HEK293 (cell line): ENCODE data around the gene ZDHHC14.

Source experiments
- CTCF ChIA-PET: fragments of 350-600 bp; formaldehyde crosslinking; extraction: SDS; loops from one replicate; lab custom pipeline; 2021; ENCODE audit warnings: antibody characterized with exemption; lab: Yijun Ruan, JAX
- POLR2A ChIA-PET: fragments of 300-600 bp; formaldehyde crosslinking; extraction: SDS; loops from one replicate; lab custom pipeline; 2020; ENCODE audit warnings: antibody characterized with exemption, inconsistent platforms; lab: Yijun Ruan, JAX
- H3K27ac ChIP-seq: fragments of 200-500 bp; sonication (Bioruptor generic); 2 replicates; pipeline ENCODE4 v1.5.1; 2014; ENCODE audit warnings: low read depth, low read length, control low read depth, inconsistent platforms; ENCODE audit errors: extremely low read depth
- H3K36me3 ChIP-seq, 2 experiments: fragments of 200-500 bp in 1 of 2; sonication (Bioruptor generic) in 1 of 2; 1 replicate in 1 of 2; 2 replicates in 1 of 2; pipeline ENCODE4 v1.5.1; 2014 to 2017; ENCODE audit warnings: inconsistent platforms in 2 of 2, low read length in 2 of 2; ENCODE audit not compliant: control insufficient read depth in 2 of 2, insufficient read depth in 1 of 2
- H3K4me1 ChIP-seq: fragments of 200-500 bp; sonication (Bioruptor generic); 2 replicates; pipeline ENCODE4 v1.5.1; 2014; ENCODE audit warnings: mild to moderate bottlenecking, low read length, inconsistent platforms; ENCODE audit not compliant: control insufficient read depth, insufficient read depth
- H3K4me3 ChIP-seq: 2 replicates; pipeline ENCODE4 v1.5.1; 2011; ENCODE audit warnings: low read depth, mild to moderate bottlenecking, control low read depth, low read length, moderate library complexity
- H3K9me3 ChIP-seq: fragments of 200-500 bp; sonication (Bioruptor generic); 2 replicates; pipeline ENCODE4 v1.5.1; 2014; ENCODE audit warnings: low read depth, low read length, inconsistent platforms; ENCODE audit not compliant: control insufficient read depth, insufficient read depth
- PRDM1 ChIP-seq: fragments of 450-650 bp; formaldehyde crosslinking; IDR thresholded peaks from 2 replicates; pipeline ENCODE4; 2016; ENCODE audit warnings: missing biosample characterization, missing genetic modification characterization
- WT1 ChIP-seq: fragments of 450-650 bp; formaldehyde crosslinking; IDR thresholded peaks from 2 replicates; pipeline ENCODE4 v1.5.1; 2016; ENCODE audit warnings: missing biosample characterization, missing genetic modification characterization
- ZIC2 ChIP-seq: fragments of 450-650 bp; formaldehyde crosslinking; IDR thresholded peaks from 2 replicates; pipeline ENCODE4 v1.5.1; 2016; ENCODE audit warnings: missing biosample characterization, missing genetic modification characterization
- ZNF132 ChIP-seq: fragments of 450-650 bp; formaldehyde crosslinking; IDR thresholded peaks from 2 replicates; pipeline ENCODE4 v1.5.1; 2017; ENCODE audit warnings: missing biosample characterization, missing genetic modification characterization, borderline replicate concordance
- ZNF133 ChIP-seq: fragments of 450-650 bp; formaldehyde crosslinking; IDR thresholded peaks from 2 replicates; pipeline ENCODE4 v1.5.1; 2016; ENCODE audit warnings: missing biosample characterization, missing genetic modification characterization
- ZNF211 ChIP-seq: fragments of 450-650 bp; formaldehyde crosslinking; IDR thresholded peaks from 2 replicates; pipeline ENCODE4 v1.5.1; 2016; ENCODE audit warnings: low read depth, missing biosample characterization, missing genetic modification characterization
- ZNF274 ChIP-seq, 2 experiments: fragments of 200-500 bp in 1 of 2; fragments of 450-650 bp in 1 of 2; sonication (Bioruptor generic) in 1 of 2; formaldehyde crosslinking in 1 of 2; IDR thresholded peaks; 2 replicates each; pipeline versions ENCODE4 v1.5.1 to v1.6.1; 2014 to 2016; ENCODE audit warnings: borderline replicate concordance in 1 of 2, inconsistent platforms in 1 of 2, low read length in 1 of 2, missing biosample characterization in 1 of 2, missing genetic modification characterization in 1 of 2
- ZNF530 ChIP-seq: fragments of 450-650 bp; formaldehyde crosslinking; IDR thresholded peaks from 2 replicates; pipeline ENCODE4 v1.5.1; 2016; ENCODE audit warnings: low read depth, missing biosample characterization, missing genetic modification characterization
- ZNF544 ChIP-seq: fragments of 450-650 bp; formaldehyde crosslinking; IDR thresholded peaks from 2 replicates; pipeline ENCODE4 v1.5.0; 2017; ENCODE audit warnings: missing biosample characterization, missing genetic modification characterization
- ZNF558 ChIP-seq: fragments of 450-650 bp; formaldehyde crosslinking; IDR thresholded peaks from 2 replicates; pipeline ENCODE4 v1.5.1; 2016; ENCODE audit warnings: missing biosample characterization, missing genetic modification characterization
- ZNF629 ChIP-seq: fragments of 450-650 bp; formaldehyde crosslinking; IDR thresholded peaks from 2 replicates; pipeline ENCODE4 v1.5.1; 2017; ENCODE audit warnings: missing biosample characterization, missing genetic modification characterization
- ZNF785 ChIP-seq: fragments of 450-650 bp; formaldehyde crosslinking; IDR thresholded peaks from 2 replicates; pipeline ENCODE4 v1.5.1; 2016; ENCODE audit warnings: missing biosample characterization, missing genetic modification characterization
- TF ChIP-seq, protein P1 (sequence below): fragments of 450-650 bp; formaldehyde crosslinking; IDR thresholded peaks from 2 replicates; pipeline ENCODE4 v1.5.1; 2016; ENCODE audit warnings: missing biosample characterization, missing genetic modification characterization
- TF ChIP-seq, protein P2 (sequence below): fragments of 450-650 bp; formaldehyde crosslinking; IDR thresholded peaks from 2 replicates; pipeline ENCODE4 v1.5.1; 2016; ENCODE audit warnings: missing biosample characterization, missing genetic modification characterization
- TF ChIP-seq, protein P3 (sequence below): fragments of 450-650 bp; formaldehyde crosslinking; IDR thresholded peaks from 2 replicates; pipeline ENCODE4 v1.5.1; 2017; ENCODE audit warnings: missing biosample characterization, missing genetic modification characterization
- TF ChIP-seq, protein P4 (sequence below): fragments of 450-650 bp; formaldehyde crosslinking; IDR thresholded peaks from 2 replicates; pipeline ENCODE4 v1.5.1; 2016; ENCODE audit warnings: missing biosample characterization, missing genetic modification characterization
- TF ChIP-seq, protein P5 (sequence below): fragments of 450-650 bp; formaldehyde crosslinking; IDR thresholded peaks from 2 replicates; pipeline ENCODE4 v1.5.1; 2016; ENCODE audit warnings: missing biosample characterization, missing genetic modification characterization
- TF ChIP-seq, protein P6 (sequence below): fragments of 450-650 bp; formaldehyde crosslinking; IDR thresholded peaks from 2 replicates; pipeline ENCODE4 v1.5.1; 2016; ENCODE audit warnings: missing biosample characterization, missing genetic modification characterization

ZDHHC14 gene

DNA sequence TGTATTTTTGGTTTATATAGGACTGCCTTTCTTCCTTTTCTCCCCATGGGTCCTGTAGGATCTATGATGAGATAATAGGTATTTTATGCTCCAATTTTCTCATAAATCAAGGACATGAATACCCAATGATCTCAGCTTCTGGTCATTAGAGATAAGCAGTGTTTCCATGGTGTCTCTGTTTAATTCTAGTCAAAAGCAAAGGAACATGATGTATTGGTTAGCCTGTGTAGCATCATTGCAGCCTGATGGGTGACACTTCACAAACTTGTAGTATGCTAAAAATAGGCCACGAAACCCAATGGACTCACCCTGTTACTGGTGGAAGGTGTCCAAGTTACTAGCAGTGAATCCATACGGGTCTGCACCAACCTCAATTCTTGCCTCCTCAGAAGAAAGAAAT is 325.9 kb downstream of the ZDHHC14 start:
- TF ChIP-seq ZNF544 (tag by site-specific recombination) (no peak), ZNF558 (no peak), PRDM1 (tag by site-specific recombination) (no peak), ZNF785 (tag by site-specific recombination) (no peak), ZNF530 (no peak)
- TF ChIP-seq, protein P1, sequence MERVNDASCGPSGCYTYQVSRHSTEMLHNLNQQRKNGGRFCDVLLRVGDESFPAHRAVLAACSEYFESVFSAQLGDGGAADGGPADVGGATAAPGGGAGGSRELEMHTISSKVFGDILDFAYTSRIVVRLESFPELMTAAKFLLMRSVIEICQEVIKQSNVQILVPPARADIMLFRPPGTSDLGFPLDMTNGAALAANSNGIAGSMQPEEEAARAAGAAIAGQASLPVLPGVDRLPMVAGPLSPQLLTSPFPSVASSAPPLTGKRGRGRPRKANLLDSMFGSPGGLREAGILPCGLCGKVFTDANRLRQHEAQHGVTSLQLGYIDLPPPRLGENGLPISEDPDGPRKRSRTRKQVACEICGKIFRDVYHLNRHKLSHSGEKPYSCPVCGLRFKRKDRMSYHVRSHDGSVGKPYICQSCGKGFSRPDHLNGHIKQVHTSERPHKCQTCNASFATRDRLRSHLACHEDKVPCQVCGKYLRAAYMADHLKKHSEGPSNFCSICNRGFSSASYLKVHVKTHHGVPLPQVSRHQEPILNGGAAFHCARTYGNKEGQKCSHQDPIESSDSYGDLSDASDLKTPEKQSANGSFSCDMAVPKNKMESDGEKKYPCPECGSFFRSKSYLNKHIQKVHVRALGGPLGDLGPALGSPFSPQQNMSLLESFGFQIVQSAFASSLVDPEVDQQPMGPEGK: no peak
- TF ChIP-seq, protein P2, sequence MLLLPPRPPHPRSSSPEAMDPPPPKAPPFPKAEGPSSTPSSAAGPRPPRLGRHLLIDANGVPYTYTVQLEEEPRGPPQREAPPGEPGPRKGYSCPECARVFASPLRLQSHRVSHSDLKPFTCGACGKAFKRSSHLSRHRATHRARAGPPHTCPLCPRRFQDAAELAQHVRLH (tag by site-specific recombination): no peak
- ChIA-PET POLR2A (no interaction called here), CTCF (interaction anchor here (1.0 kb wide), 1 partner anchor 365 kb away, joined by 3 read pairs; no protein-coding TSS in a partner anchor)
- Histone ChIP-seq H3K4me1 (no peaks in the 10 kb centered on the region), H3K36me3 (no peaks in the 10 kb centered on the region), H3K9me3 (no peaks in the 10 kb centered on the region), H3K4me3 (no peak overlapping the region), H3K27ac (no peak overlapping the region)

DNA sequence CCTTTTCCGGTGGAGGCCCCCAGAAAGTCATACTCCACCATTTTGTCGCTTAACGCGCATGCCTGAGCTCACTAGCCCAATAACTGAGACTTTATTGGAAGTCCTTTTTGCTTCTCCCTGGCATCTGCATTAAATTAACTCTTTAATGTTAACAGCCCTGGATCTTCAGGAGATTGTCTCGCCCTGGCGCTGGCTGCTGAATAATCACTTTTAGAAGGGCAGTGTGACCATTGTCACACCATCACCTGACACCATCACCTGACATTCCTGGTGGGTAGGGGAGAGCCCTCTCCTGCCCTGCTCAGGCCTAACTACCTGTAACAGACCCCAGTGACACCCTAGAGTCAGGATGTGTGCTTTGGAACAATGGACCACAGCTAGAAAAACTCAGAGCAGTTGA is 326.6 kb downstream of the ZDHHC14 start:
- Histone ChIP-seq H3K4me1 (no peaks in the 10 kb centered on the region), H3K4me3 (no peak overlapping the region), H3K27ac (no peak overlapping the region), H3K9me3 (no peaks in the 10 kb centered on the region), H3K36me3 (no peaks in the 10 kb centered on the region)
- ChIA-PET CTCF (interaction anchor here (1.0 kb wide), 1 partner anchor 364 kb away, joined by 3 read pairs; no protein-coding TSS in a partner anchor), POLR2A (no interaction called here)
- TF ChIP-seq, protein P3, sequence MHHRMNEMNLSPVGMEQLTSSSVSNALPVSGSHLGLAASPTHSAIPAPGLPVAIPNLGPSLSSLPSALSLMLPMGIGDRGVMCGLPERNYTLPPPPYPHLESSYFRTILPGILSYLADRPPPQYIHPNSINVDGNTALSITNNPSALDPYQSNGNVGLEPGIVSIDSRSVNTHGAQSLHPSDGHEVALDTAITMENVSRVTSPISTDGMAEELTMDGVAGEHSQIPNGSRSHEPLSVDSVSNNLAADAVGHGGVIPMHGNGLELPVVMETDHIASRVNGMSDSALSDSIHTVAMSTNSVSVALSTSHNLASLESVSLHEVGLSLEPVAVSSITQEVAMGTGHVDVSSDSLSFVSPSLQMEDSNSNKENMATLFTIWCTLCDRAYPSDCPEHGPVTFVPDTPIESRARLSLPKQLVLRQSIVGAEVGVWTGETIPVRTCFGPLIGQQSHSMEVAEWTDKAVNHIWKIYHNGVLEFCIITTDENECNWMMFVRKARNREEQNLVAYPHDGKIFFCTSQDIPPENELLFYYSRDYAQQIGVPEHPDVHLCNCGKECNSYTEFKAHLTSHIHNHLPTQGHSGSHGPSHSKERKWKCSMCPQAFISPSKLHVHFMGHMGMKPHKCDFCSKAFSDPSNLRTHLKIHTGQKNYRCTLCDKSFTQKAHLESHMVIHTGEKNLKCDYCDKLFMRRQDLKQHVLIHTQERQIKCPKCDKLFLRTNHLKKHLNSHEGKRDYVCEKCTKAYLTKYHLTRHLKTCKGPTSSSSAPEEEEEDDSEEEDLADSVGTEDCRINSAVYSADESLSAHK (tag by site-specific recombination): no peak
- TF ChIP-seq, protein P4, sequence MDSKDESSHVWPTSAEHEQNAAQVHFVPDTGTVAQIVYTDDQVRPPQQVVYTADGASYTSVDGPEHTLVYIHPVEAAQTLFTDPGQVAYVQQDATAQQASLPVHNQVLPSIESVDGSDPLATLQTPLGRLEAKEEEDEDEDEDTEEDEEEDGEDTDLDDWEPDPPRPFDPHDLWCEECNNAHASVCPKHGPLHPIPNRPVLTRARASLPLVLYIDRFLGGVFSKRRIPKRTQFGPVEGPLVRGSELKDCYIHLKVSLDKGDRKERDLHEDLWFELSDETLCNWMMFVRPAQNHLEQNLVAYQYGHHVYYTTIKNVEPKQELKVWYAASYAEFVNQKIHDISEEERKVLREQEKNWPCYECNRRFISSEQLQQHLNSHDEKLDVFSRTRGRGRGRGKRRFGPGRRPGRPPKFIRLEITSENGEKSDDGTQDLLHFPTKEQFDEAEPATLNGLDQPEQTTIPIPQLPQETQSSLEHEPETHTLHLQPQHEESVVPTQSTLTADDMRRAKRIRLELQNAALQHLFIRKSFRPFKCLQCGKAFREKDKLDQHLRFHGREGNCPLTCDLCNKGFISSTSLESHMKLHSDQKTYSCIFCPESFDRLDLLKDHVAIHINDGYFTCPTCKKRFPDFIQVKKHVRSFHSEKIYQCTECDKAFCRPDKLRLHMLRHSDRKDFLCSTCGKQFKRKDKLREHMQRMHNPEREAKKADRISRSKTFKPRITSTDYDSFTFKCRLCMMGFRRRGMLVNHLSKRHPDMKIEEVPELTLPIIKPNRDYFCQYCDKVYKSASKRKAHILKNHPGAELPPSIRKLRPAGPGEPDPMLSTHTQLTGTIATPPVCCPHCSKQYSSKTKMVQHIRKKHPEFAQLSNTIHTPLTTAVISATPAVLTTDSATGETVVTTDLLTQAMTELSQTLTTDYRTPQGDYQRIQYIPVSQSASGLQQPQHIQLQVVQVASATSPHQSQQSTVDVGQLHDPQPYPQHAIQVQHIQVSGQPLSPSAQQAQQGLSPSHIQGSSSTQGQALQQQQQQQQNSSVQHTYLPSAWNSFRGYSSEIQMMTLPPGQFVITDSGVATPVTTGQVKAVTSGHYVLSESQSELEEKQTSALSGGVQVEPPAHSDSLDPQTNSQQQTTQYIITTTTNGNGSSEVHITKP: no peak

DNA sequence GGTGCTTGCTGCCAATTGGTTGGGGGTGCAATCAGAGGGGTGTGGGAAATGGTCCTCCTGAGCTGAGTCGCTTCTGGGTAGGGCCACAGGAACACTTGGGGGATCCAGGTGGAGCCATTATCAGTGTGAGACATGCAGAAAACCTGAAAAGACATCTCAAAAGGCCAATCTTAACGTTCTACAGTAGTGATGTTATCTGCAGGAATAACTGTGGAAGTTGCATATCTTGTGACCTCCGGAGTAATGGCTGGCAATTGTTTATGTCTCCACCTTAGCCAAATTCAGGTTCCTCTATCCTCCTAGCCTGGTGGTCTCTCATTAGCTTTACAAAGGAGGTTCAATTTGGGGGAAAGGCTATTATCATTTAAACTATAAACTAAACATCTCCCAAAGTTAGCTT is 327.2 kb downstream of the ZDHHC14 start:
- POLR2A ChIA-PET: no interaction called here
- TF ChIP-seq WT1 (tag by site-specific recombination) (no peak), ZIC2 (no peak), ZNF211 (tag by site-specific recombination) (no peak), ZNF274 (IDR thresholded peaks at IDR 0.05; ENCODE audit: low read length) (no peak), ZNF274 (tag by site-specific recombination; IDR thresholded peaks at IDR 0.05; ENCODE audit: borderline replicate concordance) (no peak), ZNF629 (tag by site-specific recombination) (no peak), ZNF132 (tag by site-specific recombination) (no peak), ZNF133 (tag by site-specific recombination) (no peak)
- TF ChIP-seq, protein P5, sequence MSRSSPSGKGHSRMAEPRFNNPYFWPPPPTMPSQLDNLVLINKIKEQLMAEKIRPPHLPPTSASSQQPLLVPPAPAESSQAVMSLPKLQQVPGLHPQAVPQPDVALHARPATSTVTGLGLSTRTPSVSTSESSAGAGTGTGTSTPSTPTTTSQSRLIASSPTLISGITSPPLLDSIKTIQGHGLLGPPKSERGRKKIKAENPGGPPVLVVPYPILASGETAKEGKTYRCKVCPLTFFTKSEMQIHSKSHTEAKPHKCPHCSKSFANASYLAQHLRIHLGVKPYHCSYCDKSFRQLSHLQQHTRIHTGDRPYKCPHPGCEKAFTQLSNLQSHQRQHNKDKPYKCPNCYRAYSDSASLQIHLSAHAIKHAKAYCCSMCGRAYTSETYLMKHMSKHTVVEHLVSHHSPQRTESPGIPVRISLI (tag by site-specific recombination): no peak
- TF ChIP-seq, protein P1: no peak
- TF ChIP-seq, protein P6, sequence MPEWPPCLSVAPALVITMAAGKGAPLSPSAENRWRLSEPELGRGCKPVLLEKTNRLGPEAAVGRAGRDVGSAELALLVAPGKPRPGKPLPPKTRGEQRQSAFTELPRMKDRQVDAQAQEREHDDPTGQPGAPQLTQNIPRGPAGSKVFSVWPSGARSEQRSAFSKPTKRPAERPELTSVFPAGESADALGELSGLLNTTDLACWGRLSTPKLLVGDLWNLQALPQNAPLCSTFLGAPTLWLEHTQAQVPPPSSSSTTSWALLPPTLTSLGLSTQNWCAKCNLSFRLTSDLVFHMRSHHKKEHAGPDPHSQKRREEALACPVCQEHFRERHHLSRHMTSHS (tag by site-specific recombination): no peak

More for the DNA sequence above, 327.2 kb downstream of the ZDHHC14 start:
- no peaks in the 10 kb centered on the region for H3K36me3 ChIP-seq
- CTCF ChIA-PET: no interaction called here
- no peak overlapping the region for H3K4me3 ChIP-seq
- no peak overlapping the region for H3K27ac ChIP-seq
- no peaks in the 10 kb centered on the region for H3K4me1 ChIP-seq
- H3K9me3 ChIP-seq: no peaks in the 10 kb centered on the region
